RWPE1 (cell line): ENCODE data around the gene FIGN.

Experiments
- CTCF ChIA-PET: fragments of 350-600 bp; sonication (Branson Sonifier 250); formaldehyde crosslinking; extraction: SDS; loops from one replicate; lab custom pipeline; 2021; lab: Yijun Ruan, JAX
- POLR2A ChIA-PET: fragments of 400-600 bp; formaldehyde crosslinking; extraction: SDS; loops from one replicate; lab custom pipeline; 2020; ENCODE audit warnings: antibody characterized with exemption; ENCODE audit not compliant: low non-redundant PET; lab: Yijun Ruan, JAX
- DNase-seq: peaks from one replicate; pipeline ENCODE4 v3.0.0; 2012; ENCODE audit warnings: low spot score
- H3K27ac ChIP-seq: fragments of 450-650 bp; 2 replicates; pipeline ENCODE4 v1.5.1; 2017
- TF ChIP-seq, protein P1 (sequence below): fragments of 450-650 bp; conservative IDR thresholded peaks from 2 replicates; pipeline ENCODE4 v1.5.1; 2017; ENCODE audit warnings: low read depth, mild to moderate bottlenecking

FIGN gene

DNA sequence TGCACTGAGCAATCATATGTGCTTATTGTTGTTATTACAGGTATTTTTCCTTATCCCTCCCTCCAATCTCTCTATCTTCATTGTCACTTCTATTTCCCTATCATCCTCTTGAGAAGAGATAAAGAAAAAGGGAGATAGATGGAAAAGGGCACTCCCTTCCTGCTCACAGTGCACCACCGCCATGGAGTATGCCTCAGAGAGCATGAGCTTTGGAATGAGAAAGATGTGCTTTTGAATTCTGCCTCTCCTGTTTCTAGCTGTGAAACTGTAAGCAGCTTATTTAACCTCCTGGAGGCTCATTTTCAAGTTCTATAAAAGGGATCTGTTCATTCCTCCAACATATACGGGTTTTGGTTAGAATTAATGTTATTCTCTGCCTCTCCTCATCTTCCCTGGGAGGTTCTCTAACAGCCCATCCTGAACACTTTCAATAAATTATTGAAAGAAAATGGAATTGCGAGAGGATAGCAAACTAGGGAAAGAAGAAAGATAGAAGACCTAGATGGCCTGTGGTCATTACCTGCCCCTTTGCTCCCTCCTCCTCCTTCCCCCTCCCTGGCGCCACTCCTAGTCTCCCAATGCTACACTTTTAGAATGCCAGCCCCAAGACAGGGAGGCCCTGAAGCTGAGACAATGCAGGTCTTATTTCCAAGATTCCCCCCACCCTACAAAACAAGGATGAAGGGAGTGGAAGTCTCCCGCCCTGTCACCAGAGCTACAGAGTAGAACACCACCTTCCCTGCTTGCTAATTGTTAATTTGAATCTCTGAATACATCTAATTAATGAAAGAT lies 37.8 kb downstream of the FIGN start:
- TF ChIP-seq, protein P1, sequence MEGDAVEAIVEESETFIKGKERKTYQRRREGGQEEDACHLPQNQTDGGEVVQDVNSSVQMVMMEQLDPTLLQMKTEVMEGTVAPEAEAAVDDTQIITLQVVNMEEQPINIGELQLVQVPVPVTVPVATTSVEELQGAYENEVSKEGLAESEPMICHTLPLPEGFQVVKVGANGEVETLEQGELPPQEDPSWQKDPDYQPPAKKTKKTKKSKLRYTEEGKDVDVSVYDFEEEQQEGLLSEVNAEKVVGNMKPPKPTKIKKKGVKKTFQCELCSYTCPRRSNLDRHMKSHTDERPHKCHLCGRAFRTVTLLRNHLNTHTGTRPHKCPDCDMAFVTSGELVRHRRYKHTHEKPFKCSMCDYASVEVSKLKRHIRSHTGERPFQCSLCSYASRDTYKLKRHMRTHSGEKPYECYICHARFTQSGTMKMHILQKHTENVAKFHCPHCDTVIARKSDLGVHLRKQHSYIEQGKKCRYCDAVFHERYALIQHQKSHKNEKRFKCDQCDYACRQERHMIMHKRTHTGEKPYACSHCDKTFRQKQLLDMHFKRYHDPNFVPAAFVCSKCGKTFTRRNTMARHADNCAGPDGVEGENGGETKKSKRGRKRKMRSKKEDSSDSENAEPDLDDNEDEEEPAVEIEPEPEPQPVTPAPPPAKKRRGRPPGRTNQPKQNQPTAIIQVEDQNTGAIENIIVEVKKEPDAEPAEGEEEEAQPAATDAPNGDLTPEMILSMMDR: no peak
- no peak for DNase-seq
- ChIA-PET POLR2A (no interaction called here), CTCF (interaction anchor here (0.6 kb wide), 2 partner anchors 111 to 842 kb away, joined by 3 to 4 read pairs; no protein-coding TSS in a partner anchor)
- no peak overlapping the region for H3K27ac ChIP-seq

DNA sequence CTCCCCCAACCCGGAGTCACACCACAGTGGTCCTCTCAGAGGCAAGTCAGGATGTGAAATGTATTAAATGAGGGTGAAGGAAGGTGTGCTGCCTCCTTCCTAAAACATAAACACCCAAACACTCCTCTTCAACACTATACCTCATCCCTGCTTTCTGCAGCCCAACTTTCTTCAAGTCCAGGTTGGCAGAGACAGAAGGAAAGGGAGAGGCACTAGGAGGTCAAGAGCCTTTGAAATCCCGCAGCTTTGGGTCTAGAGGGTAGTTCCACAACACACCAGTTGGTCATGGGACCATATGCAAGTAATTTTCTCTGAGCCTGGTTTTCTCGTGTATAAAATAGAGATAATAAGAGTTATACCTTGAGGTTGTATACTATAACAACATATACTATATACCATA lies 38.4 kb downstream of the FIGN start:
- ChIA-PET POLR2A (no interaction called here), CTCF (no interaction called here)
- DNase-seq: no peak
- TF ChIP-seq, protein P1: no peak
- H3K27ac ChIP-seq: no peak overlapping the region

DNA sequence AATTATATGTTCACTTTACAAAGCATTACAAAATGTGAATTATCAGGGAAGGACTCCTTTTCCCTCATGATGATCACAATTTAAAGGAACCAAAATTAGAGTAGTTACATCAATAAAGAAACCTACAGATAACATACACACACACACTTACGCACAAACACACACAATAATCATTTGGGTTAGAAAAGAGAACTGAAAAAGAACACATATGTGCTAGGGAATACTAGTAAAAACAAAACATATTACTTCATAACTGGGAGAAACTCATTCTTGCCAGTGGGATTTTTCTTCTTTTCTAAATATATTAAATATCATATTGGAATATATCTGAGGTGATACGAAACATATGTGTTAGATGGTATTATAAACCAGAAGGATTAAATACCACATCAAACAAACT lies 42.3 kb downstream of the FIGN start:
- CTCF ChIA-PET: interaction anchor here (0.5 kb wide), 1 partner anchor 39 kb away, joined by 3 read pairs; no protein-coding TSS in a partner anchor
- POLR2A ChIA-PET: no interaction called here
- H3K27ac ChIP-seq: no peak overlapping the region
- DNase-seq: no peak
- TF ChIP-seq, protein P1: no peak

DNA sequence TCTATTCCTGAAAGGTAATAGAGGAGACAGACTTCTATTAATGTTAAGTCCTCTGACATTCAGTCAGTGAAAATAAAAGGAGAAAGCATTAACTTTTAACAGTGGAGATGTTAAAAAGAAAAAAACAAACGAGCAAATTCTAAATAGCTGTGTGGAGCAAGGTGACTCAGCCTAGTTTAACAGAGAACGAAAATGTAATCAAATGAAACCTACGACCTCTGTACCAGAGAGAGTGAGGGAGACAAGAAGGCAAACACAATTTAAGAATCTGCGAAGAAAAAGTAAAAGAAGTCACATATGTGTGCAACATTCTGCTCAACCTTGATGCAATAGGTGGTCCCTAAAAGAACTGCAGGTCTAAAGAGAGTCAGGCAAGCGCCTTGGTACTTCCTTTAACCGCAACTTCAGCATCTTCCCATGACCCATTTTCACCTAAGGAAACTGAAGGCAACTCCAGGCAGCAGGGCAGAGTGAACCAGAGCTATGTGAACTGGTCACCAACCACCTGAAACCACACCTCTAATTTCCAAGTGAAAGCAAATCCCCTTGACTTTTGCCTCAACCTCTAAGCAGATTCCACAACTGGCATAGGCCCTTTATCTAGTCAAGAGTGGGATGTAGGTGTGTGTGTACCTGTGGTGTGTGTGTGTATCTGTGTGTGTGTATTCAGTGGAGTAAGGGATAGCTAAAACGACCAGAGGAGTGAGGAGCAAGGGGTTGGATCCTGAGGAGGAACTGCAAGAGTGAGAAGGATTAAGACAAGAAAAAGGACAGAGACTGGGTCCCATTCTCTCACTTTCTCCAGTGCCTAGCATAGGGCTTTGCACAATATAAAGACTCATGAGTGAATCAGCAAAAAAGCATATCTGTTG lies 43.0 kb downstream of the FIGN start:
- H3K27ac ChIP-seq: no peak overlapping the region
- TF ChIP-seq, protein P1: no peak
- ChIA-PET CTCF (interaction anchor here (0.5 to 0.6 kb wide), 3 partner anchors 25 to 42 kb away, joined by 3 to 7 read pairs (median 6); no protein-coding TSS in a partner anchor), POLR2A (no interaction called here)
- no peak for DNase-seq

DNA sequence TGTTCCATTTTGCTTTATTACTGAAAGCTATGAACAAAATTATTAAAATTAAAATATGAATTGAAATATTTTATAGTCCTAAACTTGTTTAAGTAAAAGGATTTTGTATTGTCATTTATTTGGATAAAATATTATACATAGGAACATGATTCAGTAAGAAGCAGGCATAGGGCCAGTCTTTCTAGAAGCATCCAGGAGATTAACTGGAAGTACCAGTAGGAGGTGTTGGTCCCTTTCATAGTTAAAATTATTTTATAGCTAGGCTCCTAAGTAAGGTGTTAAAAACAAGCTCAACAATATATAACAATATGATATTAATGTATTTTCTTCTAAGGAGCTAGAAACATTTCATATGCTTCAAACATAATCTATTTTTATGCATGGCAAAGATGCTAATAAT lies 43.7 kb downstream of the FIGN start:
- CTCF ChIA-PET: interaction anchor here (0.6 kb wide), 2 partner anchors 24 to 41 kb away, joined by 6 to 7 read pairs; no protein-coding TSS in a partner anchor
- TF ChIP-seq, protein P1: no peak
- DNase-seq: no peak
- POLR2A ChIA-PET: no interaction called here
- H3K27ac ChIP-seq: no peak overlapping the region

DNA sequence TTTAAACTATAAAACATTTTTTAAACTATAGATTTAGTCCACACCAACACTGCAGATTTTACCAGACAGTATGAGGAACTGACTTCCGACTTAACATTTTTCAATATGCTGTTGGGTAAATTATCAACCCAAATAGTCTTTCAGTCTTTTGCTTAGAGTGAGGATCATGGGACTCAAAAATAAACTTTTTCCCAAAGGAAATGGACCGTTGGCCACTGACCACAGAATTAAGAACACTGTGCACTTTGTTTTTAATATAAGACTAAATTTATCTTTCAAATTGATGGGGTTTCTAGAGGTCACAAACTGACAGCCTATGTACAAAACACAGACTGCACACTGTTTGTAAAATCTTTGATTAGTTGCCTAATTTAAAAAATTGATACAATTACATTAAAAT lies 44.9 kb downstream of the FIGN start:
- CTCF ChIA-PET: no interaction called here
- no peak for DNase-seq
- POLR2A ChIA-PET: no interaction called here
- no peak overlapping the region for H3K27ac ChIP-seq
- TF ChIP-seq, protein P1: no peak
